Measurements from ENCODE around the gene WWC2.

DNA sequence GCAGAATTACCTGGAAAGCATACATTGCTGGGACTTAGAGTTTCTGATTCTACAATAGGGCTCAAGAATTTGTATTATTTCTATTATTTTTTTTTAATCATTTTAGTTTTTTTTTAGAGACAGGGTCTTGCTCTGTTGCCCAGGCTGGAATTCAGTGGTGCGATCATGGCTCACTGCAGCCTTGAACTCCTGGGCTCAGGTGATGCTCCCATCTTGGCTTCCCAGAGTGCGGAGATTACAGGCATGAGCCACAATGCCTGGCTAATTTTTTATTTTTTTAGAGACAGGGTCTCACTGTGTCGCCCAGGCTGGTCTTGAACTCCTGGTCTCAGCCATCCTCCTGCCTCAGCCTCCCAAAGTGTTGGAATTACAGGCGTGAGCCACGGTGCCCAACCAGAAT lies 92.6 kb downstream of the WWC2 start:
- no peak for TF ChIP-seq EP300 (IDR thresholded peaks at IDR 0.05)
- TF ChIP-seq, protein P1, sequence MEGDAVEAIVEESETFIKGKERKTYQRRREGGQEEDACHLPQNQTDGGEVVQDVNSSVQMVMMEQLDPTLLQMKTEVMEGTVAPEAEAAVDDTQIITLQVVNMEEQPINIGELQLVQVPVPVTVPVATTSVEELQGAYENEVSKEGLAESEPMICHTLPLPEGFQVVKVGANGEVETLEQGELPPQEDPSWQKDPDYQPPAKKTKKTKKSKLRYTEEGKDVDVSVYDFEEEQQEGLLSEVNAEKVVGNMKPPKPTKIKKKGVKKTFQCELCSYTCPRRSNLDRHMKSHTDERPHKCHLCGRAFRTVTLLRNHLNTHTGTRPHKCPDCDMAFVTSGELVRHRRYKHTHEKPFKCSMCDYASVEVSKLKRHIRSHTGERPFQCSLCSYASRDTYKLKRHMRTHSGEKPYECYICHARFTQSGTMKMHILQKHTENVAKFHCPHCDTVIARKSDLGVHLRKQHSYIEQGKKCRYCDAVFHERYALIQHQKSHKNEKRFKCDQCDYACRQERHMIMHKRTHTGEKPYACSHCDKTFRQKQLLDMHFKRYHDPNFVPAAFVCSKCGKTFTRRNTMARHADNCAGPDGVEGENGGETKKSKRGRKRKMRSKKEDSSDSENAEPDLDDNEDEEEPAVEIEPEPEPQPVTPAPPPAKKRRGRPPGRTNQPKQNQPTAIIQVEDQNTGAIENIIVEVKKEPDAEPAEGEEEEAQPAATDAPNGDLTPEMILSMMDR (IDR thresholded peaks at IDR 0.05), result no peak
- no peak for TF ChIP-seq POLR2A (IDR thresholded peaks at IDR 0.05)
